Coronary artery (tissue), 2 donors: ENCODE results near the gene UNKL.

Experiments used
- DNase-seq: peaks from one replicate; pipeline ENCODE4 v3.0.0-alpha.2; 2017; ENCODE audit warnings: low spot score
- H3K27ac ChIP-seq, 2 donors: fragments of 200-600 bp; sonication (generic); one replicate each; pipeline ENCODE4 v1.5.1; 2016 to 2019
- H3K4me3 ChIP-seq: fragments of 200-600 bp; sonication (generic); 2 replicates; pipeline ENCODE4 v1.5.1; 2016; ENCODE audit warnings: mild to moderate bottlenecking, moderate library complexity
- CTCF ChIP-seq: fragments of 200-600 bp; sonication (generic); IDR thresholded peaks from one replicate; pipeline ENCODE4 v1.5.1; 2019; ENCODE audit warnings: antibody characterized with exemption

Gene UNKL

GRCh38 chr16:1451702-1452392 lies 37.3 kb upstream of the UNKL start:
- TF ChIP-seq CTCF = no peak
- H3K27ac ChIP-seq = no peak overlapping the region
- H3K4me3 ChIP-seq = no peak overlapping the region
- no peak for DNase-seq

- DNase-seq = no peak
- no peak for TF ChIP-seq CTCF
- Histone ChIP-seq H3K27ac (no peak overlapping the region), H3K4me3 (no peak overlapping the region)
Observed at GRCh38 chr16:1450841-1451240, 36.3 kb upstream of the UNKL start.

GRCh38 chr16:1450218-1450617 lies 35.7 kb upstream of the UNKL start:
- no peak for TF ChIP-seq CTCF
- no peak overlapping the region for H3K27ac ChIP-seq
- H3K4me3 ChIP-seq = no peak overlapping the region
- no peak for DNase-seq

- DNase-seq = no peak
- H3K27ac ChIP-seq = no peak overlapping the region
- no peak overlapping the region for H3K4me3 ChIP-seq
- no peak for TF ChIP-seq CTCF
Observed at GRCh38 chr16:1449201-1449788, 34.8 kb upstream of the UNKL start.

GRCh38 chr16:1448536-1449116 lies 34.1 kb upstream of the UNKL start:
- H3K27ac ChIP-seq = no peak overlapping the region
- no peak overlapping the region for H3K4me3 ChIP-seq
- DNase-seq = no peak
- TF ChIP-seq CTCF = no peak

- H3K4me3 ChIP-seq = no peak overlapping the region
- no peak overlapping the region for H3K27ac ChIP-seq
- TF ChIP-seq CTCF = no peak
- no peak for DNase-seq
Observed at GRCh38 chr16:1447965-1448364, 33.5 kb upstream of the UNKL start.
